T-helper 22 cell (primary cell): Measurements from ENCODE around the gene ALDH3B2.
"Not testable (repeated sequence)": the region's sequence is repeated elsewhere in the genome, so short reads cannot be mapped to it uniquely, and the experiment has no call there.

Experiments
- DNase-seq: peaks from one replicate; pipeline ENCODE4 v3.0.0-alpha.2; 2020; ENCODE audit warnings: low read depth

The ALDH3B2 gene, protein sequence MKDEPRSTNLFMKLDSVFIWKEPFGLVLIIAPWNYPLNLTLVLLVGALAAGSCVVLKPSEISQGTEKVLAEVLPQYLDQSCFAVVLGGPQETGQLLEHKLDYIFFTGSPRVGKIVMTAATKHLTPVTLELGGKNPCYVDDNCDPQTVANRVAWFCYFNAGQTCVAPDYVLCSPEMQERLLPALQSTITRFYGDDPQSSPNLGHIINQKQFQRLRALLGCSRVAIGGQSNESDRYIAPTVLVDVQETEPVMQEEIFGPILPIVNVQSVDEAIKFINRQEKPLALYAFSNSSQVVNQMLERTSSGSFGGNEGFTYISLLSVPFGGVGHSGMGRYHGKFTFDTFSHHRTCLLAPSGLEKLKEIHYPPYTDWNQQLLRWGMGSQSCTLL

DNA sequence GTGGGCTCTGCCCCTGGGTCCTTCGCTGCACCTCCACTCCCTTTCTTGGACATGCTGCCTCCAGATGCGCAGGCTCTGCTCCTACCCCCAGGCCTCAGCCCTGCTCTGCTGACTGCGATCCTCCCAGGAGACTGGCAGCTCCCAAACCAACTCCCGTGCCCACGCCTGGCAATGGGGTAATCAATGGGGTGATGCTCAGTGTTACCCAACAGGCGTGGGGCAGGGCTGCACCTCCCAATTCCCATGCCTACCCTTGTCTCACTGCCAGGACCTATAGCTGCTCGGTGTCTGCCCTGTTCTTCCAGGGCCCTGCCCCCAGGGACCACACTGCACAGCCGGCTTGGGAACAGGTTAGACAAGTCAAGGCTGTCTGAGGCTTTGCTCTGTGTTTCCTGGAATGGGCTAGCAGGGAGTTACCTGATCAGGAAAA is at the start of gene ALDH3B2:
TSS of gene ALDH3B2 (minus strand) at position 182 of the 430 bp plus-strand sequence. CDS start 7,688 bp downstream, outside the sequence.
- DNase-seq: no peak

DNA sequence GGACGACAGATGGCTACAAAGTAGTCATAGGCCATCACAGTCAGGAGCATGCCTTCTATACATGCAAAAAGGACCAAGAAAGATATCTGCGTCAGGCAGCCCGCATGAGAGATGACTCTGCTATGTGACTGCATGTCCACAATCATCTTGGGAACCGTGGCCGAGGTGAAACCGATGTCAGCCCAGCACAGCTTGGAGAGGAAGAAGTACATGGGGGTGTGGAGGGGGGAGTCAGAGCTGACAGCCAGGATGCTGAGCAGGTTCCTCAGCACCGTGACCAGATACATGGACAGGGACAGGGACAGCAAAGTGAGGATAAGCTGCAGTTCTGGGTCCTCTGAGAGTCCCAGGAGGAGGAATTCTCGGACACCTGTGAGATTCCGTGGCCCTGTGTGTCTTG is 48.6 kb upstream of the ALDH3B2 start:
- not testable (repeated sequence) for DNase-seq

DNA sequence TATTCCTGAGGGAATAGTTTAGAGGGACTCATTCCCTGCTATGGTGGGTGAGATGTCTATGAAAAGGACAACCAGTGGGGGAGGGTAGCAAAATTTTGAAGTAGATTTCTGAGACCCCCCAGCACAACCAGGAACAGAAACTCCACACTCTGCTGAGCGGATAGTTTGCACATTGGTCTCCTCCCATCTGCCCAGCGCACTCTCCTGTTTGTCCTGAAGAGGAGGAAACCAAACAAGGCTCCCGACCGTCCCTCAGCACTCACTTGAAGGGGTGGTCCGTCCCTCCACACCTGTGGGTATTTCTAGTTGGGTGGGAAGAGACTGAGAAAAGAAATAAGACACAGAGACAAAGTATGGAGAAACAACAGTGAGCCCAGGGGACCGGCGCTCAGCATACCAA is 41.8 kb upstream of the ALDH3B2 start:
- not testable (repeated sequence) for DNase-seq

DNA sequence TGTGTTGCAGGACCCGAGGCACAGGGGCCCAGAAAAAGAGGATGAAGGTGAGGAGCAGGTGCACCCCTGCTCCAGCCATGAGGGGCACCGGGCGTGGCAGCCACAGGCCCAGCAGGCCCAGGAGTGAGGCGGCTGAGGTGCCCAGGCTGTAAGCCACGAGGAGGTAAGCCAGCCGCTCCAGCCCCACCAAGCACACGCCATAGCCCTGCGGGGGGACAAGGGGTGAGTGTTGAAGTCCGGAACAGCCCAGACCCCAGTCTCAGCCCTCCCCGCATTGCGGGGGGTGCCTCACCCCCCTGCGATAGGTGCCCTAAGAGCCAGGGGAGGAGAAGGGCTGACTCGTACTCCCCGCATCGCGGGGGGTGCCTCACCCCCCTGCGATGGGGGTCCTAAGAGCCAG is 41.4 kb upstream of the ALDH3B2 start:
- not testable (repeated sequence) for DNase-seq

DNA sequence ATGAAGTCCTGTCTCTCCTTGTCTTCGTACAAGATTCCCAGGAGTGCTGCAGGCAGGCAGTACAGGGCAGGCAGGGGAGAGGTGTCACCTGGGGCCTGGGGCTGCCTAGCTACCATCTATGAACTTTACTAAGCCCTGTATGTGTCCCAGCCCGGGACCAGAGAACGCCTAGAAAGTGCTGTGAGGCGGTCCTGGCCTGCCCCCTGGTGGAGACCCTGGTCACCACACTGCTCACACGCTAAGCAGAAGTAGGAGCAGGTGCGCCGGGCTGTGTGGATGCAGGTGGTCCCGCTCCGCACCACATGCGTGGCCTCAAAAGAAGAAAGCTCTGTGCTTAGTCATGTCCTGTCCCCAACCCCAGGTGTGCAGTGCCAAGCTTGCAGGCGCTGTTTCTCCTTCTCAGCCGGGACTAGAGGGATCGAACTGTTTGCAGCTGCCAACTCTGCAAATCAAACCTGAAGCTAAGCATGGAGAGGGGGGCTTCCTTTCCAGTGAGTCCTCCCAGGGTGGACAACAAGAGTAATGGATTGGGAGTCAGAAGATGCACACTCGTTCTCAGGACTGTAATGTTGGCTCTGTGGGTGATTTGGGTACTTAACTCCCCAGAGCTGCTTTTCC is 39.6 kb upstream of the ALDH3B2 start:
- DNase-seq: peak; percentile 15

DNA sequence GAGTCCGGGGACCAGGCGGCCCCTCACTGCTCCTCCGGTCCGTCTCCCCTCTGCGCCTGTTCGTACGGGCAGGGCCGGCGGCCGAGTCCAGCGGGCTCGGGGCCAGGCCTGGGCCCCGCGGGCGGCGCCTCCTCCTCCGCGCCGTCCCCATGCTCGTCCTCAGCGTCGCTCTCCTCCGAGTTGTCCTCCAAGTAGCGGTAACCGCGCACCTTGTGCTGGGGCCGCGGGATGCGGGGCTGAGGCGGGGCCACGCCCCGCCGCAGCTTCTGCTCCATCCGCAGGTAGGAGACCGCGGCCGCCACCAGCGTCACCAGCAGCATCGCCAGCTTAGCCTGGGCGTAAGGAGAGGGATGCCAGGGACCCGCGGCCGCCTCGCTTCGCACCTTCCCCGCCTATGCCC is 37.3 kb upstream of the ALDH3B2 start:
- DNase-seq: not testable (repeated sequence)

DNA sequence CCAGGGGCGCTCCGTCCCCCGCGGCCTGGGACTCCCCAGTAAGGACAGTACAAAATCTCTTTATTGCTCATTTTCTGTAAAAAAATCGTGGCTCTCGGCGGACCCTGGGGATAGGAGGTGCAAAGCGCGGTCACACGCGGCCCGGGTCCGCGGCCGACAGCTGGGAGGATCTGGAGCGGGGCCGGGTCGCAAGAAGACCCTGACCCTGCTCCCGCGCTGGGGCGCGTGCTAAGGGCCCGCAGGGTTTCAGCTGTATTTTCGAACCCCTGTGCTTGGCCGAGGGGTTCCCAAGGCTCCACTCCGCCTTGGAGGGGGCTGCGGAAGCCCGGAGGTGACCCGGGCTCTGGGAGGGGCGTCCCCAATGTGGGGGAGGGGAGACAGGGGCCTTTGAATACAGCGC is 36.8 kb upstream of the ALDH3B2 start:
- not testable (repeated sequence) for DNase-seq

DNA sequence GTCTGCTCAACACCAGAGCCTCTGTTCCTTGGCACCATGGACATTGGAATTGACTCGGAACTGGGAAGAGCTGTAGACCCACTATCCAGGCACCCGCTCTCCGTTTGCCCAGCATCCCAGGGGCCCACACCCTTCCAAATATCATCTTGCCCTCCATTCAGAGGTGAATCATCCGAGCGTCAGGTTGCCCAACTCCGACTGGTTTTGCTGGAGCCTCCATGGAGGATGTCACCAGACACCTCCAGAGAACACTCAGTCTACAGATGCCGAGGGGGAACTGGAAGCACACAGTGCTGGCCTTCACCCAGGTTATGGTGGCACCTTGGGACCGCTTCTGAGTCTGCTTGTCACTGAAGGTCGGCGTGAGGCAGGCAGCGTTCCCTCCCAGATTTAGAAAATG is 35.4 kb upstream of the ALDH3B2 start:
- not testable (repeated sequence) for DNase-seq

DNA sequence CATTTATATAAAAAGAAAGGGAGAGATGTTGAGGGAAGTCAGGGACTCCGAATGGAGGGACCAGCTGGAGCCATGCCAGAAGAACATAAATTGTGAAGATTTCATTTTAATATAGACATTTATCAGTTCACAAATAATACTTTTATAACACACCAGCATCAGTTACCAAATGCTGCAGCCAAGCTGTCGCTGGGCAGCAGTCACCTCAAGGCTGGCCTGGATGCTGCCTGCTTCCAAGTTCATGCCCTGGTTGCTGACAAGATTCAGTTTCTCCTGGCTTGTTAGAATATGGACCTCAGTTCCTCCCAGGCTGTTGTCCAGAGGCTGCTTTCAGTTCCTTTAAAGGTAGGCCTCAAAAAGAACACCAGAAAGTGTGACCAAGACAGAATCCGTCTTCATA is 30.8 kb upstream of the ALDH3B2 start:
- DNase-seq: no peak

DNA sequence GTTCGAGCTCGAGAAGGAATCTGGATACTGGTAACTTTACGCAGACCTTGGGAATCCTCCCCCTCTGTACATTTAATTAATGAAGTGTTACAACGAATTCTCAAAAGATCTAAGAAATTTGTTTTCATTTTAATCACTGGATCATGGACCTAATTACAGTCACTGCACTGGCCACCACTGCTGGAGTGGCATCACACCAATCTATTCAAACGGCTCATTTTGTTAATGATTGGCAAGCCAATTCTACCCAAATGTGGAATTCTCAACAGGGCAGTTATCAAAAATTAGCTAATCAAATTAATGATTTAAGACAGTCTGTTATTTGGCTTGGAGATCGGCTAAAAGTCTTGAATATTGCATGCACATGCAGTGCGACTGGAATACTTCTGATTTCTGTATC is 30.1 kb upstream of the ALDH3B2 start:
- no peak for DNase-seq

DNA sequence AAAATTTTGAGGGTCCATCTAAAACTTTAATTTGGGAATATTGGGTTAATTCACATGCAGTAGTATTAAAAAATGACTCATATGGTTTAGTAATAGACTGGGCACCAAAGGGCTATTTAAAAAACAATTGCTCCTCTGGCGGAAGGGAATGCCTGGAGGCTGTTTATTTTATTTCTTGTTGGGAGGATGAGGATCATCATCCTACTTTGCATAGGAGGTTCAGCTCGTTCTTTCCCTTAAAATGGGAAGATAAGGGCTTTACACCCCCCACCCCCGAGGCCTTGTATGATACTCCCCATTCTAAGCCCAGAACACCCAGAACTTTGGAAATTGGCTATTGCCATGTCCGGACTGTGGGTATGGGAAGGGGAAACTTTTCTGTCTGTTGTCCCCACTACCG is 29.3 kb upstream of the ALDH3B2 start:
- not testable (repeated sequence) for DNase-seq

DNA sequence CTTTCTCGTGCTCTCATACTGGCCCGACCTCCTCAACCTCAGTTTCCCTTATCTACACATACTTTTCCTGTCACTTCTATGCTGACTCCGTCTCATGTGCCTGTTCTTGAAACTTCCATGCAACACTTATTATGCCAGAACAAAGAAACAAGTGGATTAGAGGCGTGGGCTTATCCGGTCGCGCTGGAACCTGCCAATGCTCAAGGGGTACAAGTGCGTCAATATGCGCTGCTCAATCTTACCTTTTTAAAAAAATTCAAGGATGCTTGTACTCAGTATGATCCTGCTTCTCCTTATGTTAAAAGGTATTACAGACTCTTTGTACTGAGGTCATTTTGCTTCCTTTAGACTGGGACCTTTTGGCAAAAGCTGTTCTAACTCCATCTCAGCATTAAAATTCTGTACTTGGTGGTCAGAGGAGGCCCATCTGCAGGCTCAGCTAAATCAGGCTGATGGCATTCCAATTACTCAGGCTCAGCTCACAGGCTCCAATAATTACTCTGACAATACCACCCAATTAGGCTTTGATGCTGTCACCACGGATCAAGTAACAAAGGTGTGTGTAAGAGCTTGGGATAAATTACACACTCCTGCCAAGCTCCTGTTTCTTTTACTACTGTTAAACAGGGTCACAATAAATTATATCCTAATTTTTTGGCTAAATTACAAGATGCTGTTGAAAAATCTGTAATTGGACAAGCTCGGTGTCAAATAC is 26.3 kb upstream of the ALDH3B2 start:
- DNase-seq: no peak

DNA sequence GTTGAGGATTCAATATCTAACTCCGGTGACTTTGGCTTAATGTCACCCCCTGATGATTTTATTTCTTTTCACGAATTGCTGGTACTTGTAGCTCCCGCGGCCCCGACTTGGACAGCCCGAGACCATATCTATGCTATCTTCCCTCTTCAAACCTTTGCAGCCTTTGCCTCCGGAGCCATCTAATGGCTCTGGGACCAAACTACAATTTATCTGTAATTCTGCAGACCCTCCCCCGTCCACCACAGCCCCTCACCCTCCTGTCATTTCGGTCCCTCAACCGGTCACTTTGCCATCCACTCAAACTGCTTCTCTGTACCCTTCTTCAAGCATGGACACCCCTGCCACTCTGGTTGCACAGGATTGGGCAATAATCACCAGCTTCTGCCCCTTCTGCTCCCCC is 25.7 kb upstream of the ALDH3B2 start:
- DNase-seq: no peak

DNA sequence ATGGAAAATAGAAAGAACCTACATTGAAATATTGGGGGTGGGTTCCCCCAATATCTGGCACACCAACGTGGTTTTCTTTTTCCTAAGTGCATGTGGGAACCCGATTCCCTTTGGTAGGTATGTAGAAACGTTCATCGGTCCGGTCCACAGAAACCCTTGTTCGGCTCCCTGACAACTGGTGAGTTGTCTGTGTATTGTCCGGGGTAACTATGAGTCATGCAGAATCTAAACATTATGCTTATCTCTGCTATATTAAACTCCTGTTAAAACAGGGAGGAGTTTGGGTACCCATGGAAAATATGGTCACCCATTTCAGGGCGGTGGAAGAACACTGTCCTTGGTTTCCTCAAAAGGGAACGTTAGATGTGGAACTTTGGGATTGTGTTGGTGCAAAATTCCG is 25.1 kb upstream of the ALDH3B2 start:
- DNase-seq: no peak

DNA sequence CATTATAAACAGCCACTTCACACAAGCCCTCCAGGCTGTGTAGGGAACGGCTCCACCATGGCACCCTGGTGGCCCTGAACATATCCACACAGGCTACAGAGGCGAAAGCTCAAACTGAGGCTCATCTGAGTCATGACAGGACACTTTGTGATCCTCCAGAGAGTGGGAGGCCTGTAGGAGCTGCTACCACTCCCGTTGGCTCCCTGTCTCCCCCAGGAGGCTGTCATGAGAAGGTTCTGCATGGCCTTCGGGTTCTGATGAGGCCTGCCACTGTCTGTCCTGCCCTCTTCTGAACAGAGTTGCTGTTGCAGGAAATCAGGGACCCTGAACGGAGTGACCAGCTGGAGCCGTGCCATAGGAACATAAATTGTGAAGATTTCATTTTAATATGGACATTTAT is 23.8 kb upstream of the ALDH3B2 start:
- DNase-seq: no peak

DNA sequence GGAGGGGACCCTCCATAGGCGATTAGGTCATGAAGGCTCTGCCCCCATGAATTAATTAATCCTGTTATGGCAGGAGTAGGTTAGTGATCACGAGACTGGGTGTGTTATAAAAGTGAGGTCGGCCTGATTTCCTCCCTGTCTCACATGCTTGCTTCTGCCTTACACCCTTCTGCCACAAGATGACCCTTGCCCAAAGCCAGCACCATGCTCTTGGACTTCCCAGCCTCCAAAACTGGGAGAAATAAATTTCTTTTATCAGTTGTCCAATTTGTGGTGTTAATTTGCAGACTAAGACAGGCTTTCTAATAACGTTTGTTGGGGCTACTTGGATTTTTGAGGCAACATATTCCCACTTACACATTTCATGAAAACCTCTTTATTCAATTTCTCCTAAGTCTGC is 23.4 kb upstream of the ALDH3B2 start:
- no peak for DNase-seq

DNA sequence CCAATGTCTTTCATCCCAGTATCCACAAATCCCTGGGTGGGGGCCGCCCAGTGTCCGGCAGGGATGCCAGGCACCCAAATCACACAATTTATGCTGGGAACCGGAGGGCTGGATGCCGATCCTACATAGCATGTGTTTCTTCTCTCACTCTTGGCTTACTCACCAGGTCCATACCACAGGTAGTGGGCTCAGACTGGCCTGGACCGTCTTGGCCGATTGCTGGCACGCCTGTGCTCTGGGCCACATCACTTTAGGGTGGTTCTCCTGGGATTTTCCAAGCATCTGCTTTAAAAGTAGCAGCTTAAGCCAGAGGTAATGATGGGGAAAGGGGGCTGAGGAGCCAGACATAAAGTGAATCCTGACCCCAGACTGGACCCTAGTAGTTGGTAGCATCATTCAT is 22.6 kb upstream of the ALDH3B2 start:
- no peak for DNase-seq

DNA sequence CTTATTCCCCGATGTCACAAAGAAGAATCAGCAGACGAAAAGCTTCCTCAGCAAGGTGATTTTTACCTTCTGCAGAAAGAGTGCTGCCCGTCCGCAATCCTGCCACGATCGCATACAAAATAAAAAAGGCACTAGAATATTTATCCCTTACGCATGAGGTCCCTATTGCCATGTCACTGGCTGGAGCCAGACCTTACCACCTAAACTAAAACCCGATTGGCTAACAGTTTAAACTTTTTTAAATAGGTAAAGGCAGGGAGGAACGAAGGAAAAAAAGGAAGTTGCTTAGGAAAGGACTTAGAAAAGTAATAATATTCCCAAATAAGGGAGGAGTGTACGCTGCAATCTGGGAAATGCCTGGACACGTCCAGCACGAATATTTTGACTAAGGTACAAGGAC is 21.2 kb upstream of the ALDH3B2 start:
- DNase-seq: no peak

DNA sequence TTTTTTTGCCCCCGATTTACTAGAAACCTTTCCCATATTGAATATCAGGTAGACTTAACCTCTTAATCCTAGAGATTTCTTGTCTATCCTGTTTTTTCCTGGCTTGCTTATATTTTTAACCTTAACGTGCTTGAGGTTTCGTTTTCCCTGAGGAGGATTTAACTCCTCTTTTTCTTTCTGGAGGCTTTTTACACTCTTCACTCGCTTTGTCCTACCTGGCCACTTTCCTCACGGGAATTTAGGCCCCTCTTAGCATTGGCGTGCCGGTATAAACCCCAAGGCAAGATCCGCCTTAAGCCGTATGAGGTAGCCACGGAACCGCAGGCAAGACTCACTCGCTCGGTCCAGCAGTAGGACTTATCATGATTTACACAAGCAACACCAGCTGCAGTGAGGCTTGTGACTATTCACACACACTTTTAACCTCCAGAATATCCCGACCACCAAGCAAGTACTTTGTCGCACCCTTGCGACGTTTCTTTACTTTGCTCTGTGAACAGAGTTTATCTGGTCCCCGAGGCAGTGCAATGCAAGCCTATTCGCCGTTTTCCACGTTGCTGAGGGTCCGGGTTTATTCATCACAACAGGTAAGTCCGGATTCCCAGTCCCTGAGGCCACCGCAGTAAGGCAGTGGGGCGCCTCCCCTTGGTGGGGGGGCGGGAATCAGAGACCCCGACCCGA is 20.6 kb upstream of the ALDH3B2 start:
- no peak for DNase-seq

DNA sequence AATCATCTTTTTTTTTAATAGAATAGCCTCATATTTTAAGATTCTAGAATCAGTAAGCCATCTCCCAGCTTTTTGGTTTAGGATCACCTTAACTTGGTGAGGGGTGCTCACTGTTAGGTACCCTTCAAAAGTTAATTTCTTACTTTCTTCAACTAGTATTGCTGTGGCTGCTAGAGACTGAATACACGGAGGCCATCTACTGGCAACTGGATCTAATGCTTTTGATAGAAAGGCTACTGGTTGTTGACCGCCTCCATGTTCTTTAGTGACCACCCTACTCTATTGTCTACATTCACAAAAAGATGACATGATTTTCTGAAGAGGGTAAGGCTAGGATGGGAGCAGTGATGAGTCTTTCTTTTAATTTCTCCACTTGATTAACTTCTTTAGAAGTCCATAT is 16.7 kb upstream of the ALDH3B2 start:
- no peak for DNase-seq

DNA sequence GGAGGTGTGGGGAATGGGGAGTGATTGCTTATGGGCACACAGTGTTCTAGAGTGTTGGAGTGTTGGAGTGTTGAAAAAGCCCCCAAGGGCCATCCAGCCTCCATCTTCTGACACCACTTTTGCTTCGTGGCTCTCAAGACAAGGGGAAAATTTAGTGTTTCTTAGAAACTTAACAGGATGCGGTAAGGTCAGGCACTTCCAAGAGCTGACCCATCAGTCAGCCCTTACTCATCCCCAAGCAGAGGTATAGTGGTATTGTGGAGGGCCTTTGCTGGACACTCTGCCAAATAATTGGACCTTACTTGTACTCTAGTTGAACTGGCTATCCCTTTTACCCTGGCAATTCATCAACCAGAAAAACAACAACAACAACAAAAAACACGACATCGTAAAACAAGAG is 14.8 kb upstream of the ALDH3B2 start:
- DNase-seq: no peak

DNA sequence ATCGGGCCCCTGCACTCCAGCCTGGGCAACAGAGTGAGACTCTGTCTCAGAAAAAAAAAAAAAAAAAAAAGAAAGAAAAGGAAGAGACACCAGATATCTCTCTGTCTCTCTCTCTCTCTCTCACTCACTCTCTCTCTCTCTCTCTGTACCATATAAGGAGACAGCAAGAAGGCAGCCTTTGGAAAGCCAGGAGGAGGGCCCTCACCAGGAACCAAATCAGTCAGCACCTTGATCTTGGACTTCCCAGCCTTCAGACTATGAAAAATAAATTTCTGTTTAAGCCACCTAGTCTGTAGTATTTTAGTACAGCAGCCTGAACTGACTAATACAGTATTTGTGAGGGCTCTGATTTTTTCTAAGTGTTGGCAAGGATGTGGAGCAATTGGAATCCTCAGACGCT is 13.6 kb upstream of the ALDH3B2 start:
- DNase-seq: no peak
